Activated naive CD8-positive, alpha-beta T cell treated with anti-CD3 and anti-CD28 coated beads for 36 hours (primary cell): ENCODE data around the gene SLC16A13. TPM values are rescaled to one million over a fixed set of nuclear protein-coding genes. Genes with fewer than 3 reads are reported as not detected.
"Not testable (repeated sequence)": the region's sequence is repeated elsewhere in the genome, so short reads cannot be mapped to it uniquely, and the experiment has no call there.

Source experiments
- DNase-seq: peaks from one replicate; pipeline ENCODE4 v3.0.0; 2021
- H3K27ac Mint-ChIP-seq: one replicate; pipeline ENCODE4 v1.8.0; 2022; ENCODE audit warnings: mild to moderate bottlenecking, moderate library complexity, mixed read lengths
- H3K27me3 Mint-ChIP-seq: one replicate; pipeline ENCODE4 v1.8.0; 2022; ENCODE audit warnings: mild to moderate bottlenecking, mixed read lengths
- H3K36me3 Mint-ChIP-seq: one replicate; pipeline ENCODE4 v1.8.0; 2021; ENCODE audit warnings: mild to moderate bottlenecking, mixed read lengths
- H3K4me1 Mint-ChIP-seq: one replicate; pipeline ENCODE4 v1.8.0; 2021; ENCODE audit warnings: mixed read lengths
- H3K4me3 Mint-ChIP-seq: one replicate; pipeline ENCODE4 v1.8.0; 2022; ENCODE audit warnings: mild to moderate bottlenecking, moderate library complexity, mixed read lengths
- H3K9me3 Mint-ChIP-seq: one replicate; pipeline ENCODE4 v1.8.0; 2022; ENCODE audit warnings: mixed read lengths
- total RNA-seq, 2 experiments: library from RNA; stranded (reverse); gene quantifications; one replicate each; pipeline ENCODE4 v1.2.3, GENCODE V29; 2021

Gene SLC16A13
- total RNA-seq, 2 experiments from 2014 or later, result 5.2 to 6.2 TPM

DNA sequence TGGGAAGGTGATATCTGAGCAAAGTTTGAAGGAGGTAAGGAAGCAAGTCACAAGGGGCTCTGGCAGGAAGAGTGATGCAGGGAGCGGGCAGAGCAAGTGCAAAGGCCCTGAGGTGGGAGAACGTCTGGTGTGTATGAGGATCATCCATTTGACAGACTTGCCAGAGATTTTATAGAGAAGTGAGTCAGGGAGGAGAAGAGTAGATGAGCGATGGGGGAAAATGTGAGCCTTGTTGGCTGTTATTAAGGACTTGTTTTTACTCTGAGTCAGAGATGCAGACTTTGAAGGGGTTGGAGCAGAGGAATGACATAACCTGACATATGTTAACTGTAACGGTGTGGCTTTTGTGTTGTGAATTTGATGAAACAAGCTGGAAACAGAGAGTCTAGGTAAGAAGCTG, 47.8 kb downstream of the SLC16A13 start:
- Mint-ChIP-seq H3K4me3 (no peak overlapping the region), H3K27ac (no peak overlapping the region), H3K36me3 (no peaks in the 10 kb centered on the region), H3K4me1 (peaks cover 20% of the 10 kb centered on the region), H3K27me3 (peaks cover 21% of the 10 kb centered on the region), H3K9me3 (peaks cover 4% of the 10 kb centered on the region)
- DNase-seq, result no peak

DNA sequence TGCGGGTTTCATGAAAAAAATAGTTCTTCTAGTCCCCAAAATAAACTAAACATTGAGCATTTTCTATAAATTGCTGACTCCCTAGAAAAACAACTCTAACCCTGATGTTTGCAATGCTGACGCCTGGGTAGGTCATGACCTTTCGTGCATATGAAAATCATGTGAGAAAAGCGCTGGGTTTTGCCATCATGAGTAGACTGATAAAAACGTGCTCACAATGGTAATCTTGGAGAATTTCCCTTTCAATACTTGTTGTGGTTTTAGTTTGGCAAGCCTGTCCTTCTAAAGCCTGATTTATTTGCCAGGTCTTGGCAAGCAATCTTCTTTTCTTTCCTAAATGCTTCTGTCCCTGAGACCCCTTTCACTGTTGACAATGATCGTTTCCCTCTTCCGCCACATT, 48.3 kb downstream of the SLC16A13 start:
- H3K27me3 Mint-ChIP-seq, result peaks cover 26% of the 10 kb centered on the region
- peaks cover 20% of the 10 kb centered on the region for H3K4me1 Mint-ChIP-seq
- H3K36me3 Mint-ChIP-seq, result no peaks in the 10 kb centered on the region
- no peak overlapping the region for H3K4me3 Mint-ChIP-seq
- H3K27ac Mint-ChIP-seq, result no peak overlapping the region
- DNase-seq, result no peak
- peaks cover 4% of the 10 kb centered on the region for H3K9me3 Mint-ChIP-seq

DNA sequence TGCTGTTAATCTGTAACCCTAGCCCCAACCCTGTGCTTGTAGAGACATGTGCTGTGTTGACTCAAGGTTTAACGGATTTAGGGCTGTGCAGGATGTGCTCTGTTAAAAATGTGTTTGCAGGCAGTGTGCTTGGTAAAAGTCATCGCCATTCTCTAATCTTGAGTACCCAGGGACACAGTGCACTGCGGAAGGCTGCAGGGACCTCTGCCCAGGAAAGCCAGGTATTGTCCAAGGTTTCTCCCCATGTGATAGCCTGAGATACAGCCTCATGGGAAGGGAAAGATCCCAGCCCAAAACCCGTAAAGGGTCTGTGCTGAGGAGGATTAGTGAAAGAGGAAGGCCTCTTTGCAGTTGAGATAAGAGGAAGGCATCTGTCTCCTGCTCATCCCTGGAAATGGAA, 52.6 kb downstream of the SLC16A13 start:
- not testable (repeated sequence) for H3K4me1 Mint-ChIP-seq, DNase-seq, H3K27ac Mint-ChIP-seq, H3K4me3 Mint-ChIP-seq, H3K36me3 Mint-ChIP-seq, H3K9me3 Mint-ChIP-seq
- peaks cover 34% of the 10 kb centered on the region for H3K27me3 Mint-ChIP-seq

DNA sequence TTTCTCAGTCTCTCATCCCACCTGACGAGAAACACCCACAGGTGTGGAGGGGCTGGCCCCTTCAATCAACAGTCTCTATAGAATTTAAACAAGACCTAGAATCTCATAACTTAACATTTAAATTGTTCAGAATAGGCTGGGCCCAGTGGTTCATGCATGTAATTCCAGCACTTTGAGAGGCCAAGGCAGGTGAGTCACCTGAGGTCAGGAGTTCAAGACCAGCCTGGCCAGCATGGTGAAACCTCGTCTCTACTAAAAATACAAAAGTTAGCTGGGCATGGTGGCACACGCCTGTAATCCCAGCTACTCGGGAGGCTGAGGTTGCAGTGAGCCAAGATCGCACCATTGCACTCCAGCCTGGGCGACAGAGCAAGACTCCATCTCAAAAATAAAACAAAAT, 53.8 kb downstream of the SLC16A13 start:
- not testable (repeated sequence) for H3K36me3 Mint-ChIP-seq, H3K27ac Mint-ChIP-seq, H3K4me1 Mint-ChIP-seq, H3K9me3 Mint-ChIP-seq, DNase-seq, H3K4me3 Mint-ChIP-seq
- peaks cover 25% of the 10 kb centered on the region for H3K27me3 Mint-ChIP-seq

Other genes starting within 250 kb of the SLC16A13 start
- not detected for gene TEKT1, start 204.3 kb upstream of the SLC16A13 start, total RNA-seq
- gene ALOX12, start 40.0 kb upstream of the SLC16A13 start, total RNA-seq, result not detected
- gene RNASEK, start 23.4 kb upstream of the SLC16A13 start, total RNA-seq, result 10 to 100 TPM; 90.6 to 98.6 TPM
- 1 to 10 TPM in 1 of 2 experiments, under 1 TPM in 1; 0.85 to 1.0 TPM for gene BCL6B, start 13.0 kb upstream of the SLC16A13 start, total RNA-seq
- gene SLC16A11, start 8.1 kb downstream of the SLC16A13 start, total RNA-seq, result 1 to 10 TPM; 1.5 to 1.8 TPM
- not detected for gene CLEC10A, start 44.2 kb downstream of the SLC16A13 start, total RNA-seq
- gene ASGR2, start 78.8 kb downstream of the SLC16A13 start, total RNA-seq, result not detected
- gene ASGR1, start 143.4 kb downstream of the SLC16A13 start, total RNA-seq, result 1 to 10 TPM; 2.8 to 4.4 TPM
- gene DLG4, start 183.8 kb downstream of the SLC16A13 start, total RNA-seq, result 1 to 10 TPM; 8.9 to 9.8 TPM
- gene ACADVL, start 183.9 kb downstream of the SLC16A13 start, total RNA-seq, result 100 to 1,000 TPM; 245 to 256 TPM
- 10 to 100 TPM; 64.4 to 66.5 TPM for gene DVL2, start 198.5 kb downstream of the SLC16A13 start, total RNA-seq
- gene PHF23, start 203.4 kb downstream of the SLC16A13 start, total RNA-seq, result 10 to 100 TPM; 28.1 to 28.8 TPM
- gene GABARAP, start 206.4 kb downstream of the SLC16A13 start, total RNA-seq, result 100 to 1,000 TPM; 112 to 113 TPM
- gene CTDNEP1, start 215.7 kb downstream of the SLC16A13 start, total RNA-seq, result 100 to 1,000 TPM; 180 to 191 TPM
- 100 to 1,000 TPM in 1 of 2 experiments, 10 to 100 TPM in 1; 99.0 to 110 TPM for gene ELP5, start 216.2 kb downstream of the SLC16A13 start, total RNA-seq
- gene CLDN7, start 226.5 kb downstream of the SLC16A13 start, total RNA-seq, result 1 to 10 TPM in 1 of 2 experiments, under 1 TPM in 1; 0.90 to 1.6 TPM
- gene SLC2A4, start 245.7 kb downstream of the SLC16A13 start, total RNA-seq, result under 1 TPM; 0.54 to 0.56 TPM